IPS-15b (cell line): ENCODE measurements around the gene INHBC.

Source experiments
- H3K27me3 ChIP-seq: one replicate; pipeline ENCODE4 v1.6.1; 2013; ENCODE audit warnings: low read length; ENCODE audit not compliant: control insufficient read depth, insufficient read depth
- H3K36me3 ChIP-seq: one replicate; pipeline ENCODE4 v1.6.1; 2013; ENCODE audit warnings: low read length; ENCODE audit not compliant: control insufficient read depth, insufficient read depth
- H3K4me1 ChIP-seq: one replicate; pipeline ENCODE4 v1.6.1; 2013; ENCODE audit warnings: mild to moderate bottlenecking, low read length; ENCODE audit not compliant: control insufficient read depth, insufficient read depth
- H3K4me3 ChIP-seq: one replicate; pipeline ENCODE4 v1.5.1; 2013; ENCODE audit warnings: low read depth, low read length
- H3K9ac ChIP-seq: one replicate; pipeline ENCODE4 v1.6.1; 2013; ENCODE audit warnings: low read depth, mild to moderate bottlenecking, low read length
- H3K9me3 ChIP-seq: one replicate; pipeline ENCODE4 v1.6.1; 2013; ENCODE audit warnings: mild to moderate bottlenecking, low read length; ENCODE audit not compliant: control insufficient read depth, insufficient read depth

INHBC gene

GRCh38 chr12:57496822-57497221, 62.2 kb downstream of the INHBC start:
- Histone ChIP-seq H3K9ac (no peak overlapping the region), H3K4me1 (no peaks in the 10 kb centered on the region), H3K4me3 (no peak overlapping the region), H3K36me3 (peaks cover 58% of the 10 kb centered on the region), H3K9me3 (no peaks in the 10 kb centered on the region), H3K27me3 (no peaks in the 10 kb centered on the region)

GRCh38 chr12:57497223-57498131, 62.9 kb downstream of the INHBC start:
- no peaks in the 10 kb centered on the region for H3K4me1 ChIP-seq
- no peaks in the 10 kb centered on the region for H3K9me3 ChIP-seq
- no peaks in the 10 kb centered on the region for H3K27me3 ChIP-seq
- peaks cover 56% of the 10 kb centered on the region for H3K36me3 ChIP-seq
- H3K4me3 ChIP-seq: no peak overlapping the region
- H3K9ac ChIP-seq: no peak overlapping the region

- no peaks in the 10 kb centered on the region for H3K4me1 ChIP-seq
- H3K27me3 ChIP-seq: no peaks in the 10 kb centered on the region
- H3K4me3 ChIP-seq: no peak overlapping the region
- H3K9me3 ChIP-seq: no peaks in the 10 kb centered on the region
- H3K9ac ChIP-seq: no peak overlapping the region
- H3K36me3 ChIP-seq: peaks cover 51% of the 10 kb centered on the region
These were observed 63.5 kb downstream of the INHBC start for GRCh38 chr12:57498132-57498502.

GRCh38 chr12:57498571-57498970, 64.0 kb downstream of the INHBC start:
- H3K4me3 ChIP-seq: no peak overlapping the region
- no peaks in the 10 kb centered on the region for H3K4me1 ChIP-seq
- H3K36me3 ChIP-seq: peaks cover 51% of the 10 kb centered on the region
- no peaks in the 10 kb centered on the region for H3K9me3 ChIP-seq
- H3K27me3 ChIP-seq: no peaks in the 10 kb centered on the region
- H3K9ac ChIP-seq: no peak overlapping the region

GRCh38 chr12:57500213-57500612, 65.6 kb downstream of the INHBC start:
- H3K27me3 ChIP-seq: no peaks in the 10 kb centered on the region
- H3K36me3 ChIP-seq: peaks cover 60% of the 10 kb centered on the region
- no peaks in the 10 kb centered on the region for H3K4me1 ChIP-seq
- no peak overlapping the region for H3K9ac ChIP-seq
- no peaks in the 10 kb centered on the region for H3K9me3 ChIP-seq
- no peak overlapping the region for H3K4me3 ChIP-seq
